DND-41 (cell line): ENCODE data around the gene RAB28.

Experiments used
- EZH2 ChIP-seq: IDR thresholded peaks from 3 replicates; pipeline ENCODE4 v1.6.1; 2012; ENCODE audit warnings: borderline replicate concordance, low read depth, mild to moderate bottlenecking, moderate library complexity, low read length, inconsistent platforms; ENCODE audit not compliant: severe bottlenecking
- TF ChIP-seq, protein P1 (sequence below): IDR thresholded peaks from 2 replicates; pipeline ENCODE4 v1.5.1; 2012; ENCODE audit warnings: borderline replicate concordance, low read length, moderate library complexity, mild to moderate bottlenecking; ENCODE audit not compliant: poor library complexity, severe bottlenecking; ENCODE audit errors: extremely low read depth

DNA sequence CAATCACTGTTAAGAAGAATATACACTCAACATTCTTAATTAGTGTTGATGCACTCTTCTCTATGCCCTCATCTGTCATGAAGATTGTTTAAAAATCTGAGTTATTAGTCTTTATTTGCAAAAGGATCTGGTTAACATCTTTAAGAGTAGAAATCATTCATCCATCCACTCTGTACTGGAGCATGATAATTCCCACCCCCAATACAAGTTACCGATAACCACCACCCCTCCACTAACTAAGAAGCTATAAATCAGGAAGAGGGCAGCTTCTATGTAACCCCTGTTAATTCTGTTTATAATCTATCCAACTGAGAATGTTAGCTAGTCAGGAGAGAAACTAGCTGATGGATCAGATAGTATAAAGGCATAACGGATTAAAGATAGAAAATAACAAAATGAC lies 34.5 kb downstream of the RAB28 start:
- TF ChIP-seq EZH2, result no peak
- TF ChIP-seq, protein P1, sequence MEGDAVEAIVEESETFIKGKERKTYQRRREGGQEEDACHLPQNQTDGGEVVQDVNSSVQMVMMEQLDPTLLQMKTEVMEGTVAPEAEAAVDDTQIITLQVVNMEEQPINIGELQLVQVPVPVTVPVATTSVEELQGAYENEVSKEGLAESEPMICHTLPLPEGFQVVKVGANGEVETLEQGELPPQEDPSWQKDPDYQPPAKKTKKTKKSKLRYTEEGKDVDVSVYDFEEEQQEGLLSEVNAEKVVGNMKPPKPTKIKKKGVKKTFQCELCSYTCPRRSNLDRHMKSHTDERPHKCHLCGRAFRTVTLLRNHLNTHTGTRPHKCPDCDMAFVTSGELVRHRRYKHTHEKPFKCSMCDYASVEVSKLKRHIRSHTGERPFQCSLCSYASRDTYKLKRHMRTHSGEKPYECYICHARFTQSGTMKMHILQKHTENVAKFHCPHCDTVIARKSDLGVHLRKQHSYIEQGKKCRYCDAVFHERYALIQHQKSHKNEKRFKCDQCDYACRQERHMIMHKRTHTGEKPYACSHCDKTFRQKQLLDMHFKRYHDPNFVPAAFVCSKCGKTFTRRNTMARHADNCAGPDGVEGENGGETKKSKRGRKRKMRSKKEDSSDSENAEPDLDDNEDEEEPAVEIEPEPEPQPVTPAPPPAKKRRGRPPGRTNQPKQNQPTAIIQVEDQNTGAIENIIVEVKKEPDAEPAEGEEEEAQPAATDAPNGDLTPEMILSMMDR, result no peak
